GM21390 (cell line): ENCODE data around the gene ZNF302.
A peak's percentile ranks its signal among the peaks of the same experiment; 100 is the strongest.
"Not testable (repeated sequence)": the region's sequence is repeated elsewhere in the genome, so short reads cannot be mapped to it uniquely, and the experiment has no call there.

Experiments
- ATAC-seq: cut with Tn5 transposase; IDR thresholded peaks from one replicate; pipeline ENCODE4 v1.9.1; 2021; ENCODE audit not compliant: unreplicated experiment

The ZNF302 gene

DNA sequence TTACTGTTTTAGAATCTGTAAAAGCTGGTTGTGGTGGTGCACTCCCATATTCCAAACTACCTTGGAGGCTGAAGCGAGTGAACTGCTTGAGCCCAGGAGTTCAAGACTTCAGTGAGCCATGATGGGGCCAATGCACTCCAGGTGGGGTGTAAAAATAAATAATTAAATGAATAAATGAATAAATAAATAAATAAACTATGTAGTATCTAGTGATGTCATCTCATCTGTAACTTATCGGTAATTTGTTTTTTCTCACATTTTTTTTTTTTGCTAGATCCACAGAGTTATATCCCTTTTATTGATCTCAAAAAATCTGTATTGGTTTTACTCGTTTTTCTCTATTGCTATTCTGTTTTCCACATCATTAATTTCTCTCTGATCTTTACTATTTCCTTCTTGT, 5.5 kb upstream of the ZNF302 start:
- no peak for ATAC-seq

GRCh38 chr19:34673590-34673989, 3.9 kb upstream of the ZNF302 start:
- no peak for ATAC-seq

GRCh38 chr19:34675250-34675649, 2.2 kb upstream of the ZNF302 start:
- ATAC-seq: no peak

- ATAC-seq: no peak
These were observed 1.6 kb upstream of the ZNF302 start for GRCh38 chr19:34675919-34676318.

DNA sequence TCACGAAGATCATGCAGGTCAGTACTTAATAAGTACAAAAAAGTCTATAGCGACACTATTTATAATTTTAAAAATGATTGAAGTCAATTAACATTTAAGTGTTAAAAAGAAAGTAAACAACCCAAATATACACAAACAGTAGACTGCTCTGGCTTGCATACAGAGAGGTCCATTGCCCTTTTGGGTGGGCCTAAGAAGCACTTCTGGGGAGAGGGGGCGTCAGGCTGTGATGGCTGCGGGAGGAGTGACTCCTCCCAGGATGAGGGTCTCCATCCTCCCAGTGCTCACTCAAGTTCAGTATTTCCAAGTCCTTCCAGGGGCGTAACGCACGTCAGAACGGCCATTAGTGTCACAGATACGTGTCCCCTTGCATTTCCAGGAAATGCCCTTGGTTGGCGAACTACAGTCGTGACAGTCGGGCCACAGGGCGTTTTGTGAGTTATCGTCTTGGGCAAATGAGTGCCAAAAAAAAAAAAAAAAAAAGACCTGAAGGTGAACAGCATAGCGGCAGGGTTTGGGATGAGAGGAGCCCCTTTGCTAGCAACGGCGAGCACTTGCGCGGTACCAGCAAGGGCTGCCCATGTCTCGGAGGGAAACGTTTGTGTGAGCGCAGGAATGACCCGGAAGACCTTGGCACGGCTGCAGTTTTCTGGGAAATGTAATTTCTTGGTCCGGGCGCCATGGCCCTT, 637 bp upstream of the ZNF302 start, which contains the start of gene SCGB2B2:
Gene SCGB2B2, minus strand, starts transcription at position 463 of the 689 bp plus-strand sequence. CDS start 82,596 bp downstream, outside the sequence.
- peak; percentile 56 for ATAC-seq

- no peak for ATAC-seq
These were observed 571 bp downstream of the ZNF302 start for GRCh38 chr19:34678085-34678412.

DNA sequence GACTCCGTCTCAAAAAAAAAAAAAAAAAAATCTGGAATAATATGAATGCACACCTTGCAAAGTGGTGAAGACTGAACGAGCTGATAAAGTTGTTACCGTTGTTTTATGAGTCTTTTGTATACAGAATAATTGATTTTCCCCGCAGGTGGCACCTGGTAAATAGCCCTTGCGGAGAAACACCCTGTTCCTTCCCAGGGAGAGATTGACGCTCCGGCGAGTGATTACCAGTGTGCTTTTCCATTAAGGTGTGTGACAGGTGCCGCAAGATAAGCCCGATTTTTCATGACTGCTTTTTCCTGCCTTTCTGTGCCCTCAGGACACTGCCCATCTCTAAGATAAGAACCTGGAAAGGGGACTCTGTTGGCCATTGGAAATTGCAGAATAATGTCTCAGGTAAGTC, 943 bp downstream of the ZNF302 start:
- no peak for ATAC-seq

- ATAC-seq: no peak
These were observed 4.0 kb downstream of the ZNF302 start for GRCh38 chr19:34681478-34681877.

- not testable (repeated sequence) for ATAC-seq
These were observed 7.8 kb downstream of the ZNF302 start for GRCh38 chr19:34685266-34685665.

DNA sequence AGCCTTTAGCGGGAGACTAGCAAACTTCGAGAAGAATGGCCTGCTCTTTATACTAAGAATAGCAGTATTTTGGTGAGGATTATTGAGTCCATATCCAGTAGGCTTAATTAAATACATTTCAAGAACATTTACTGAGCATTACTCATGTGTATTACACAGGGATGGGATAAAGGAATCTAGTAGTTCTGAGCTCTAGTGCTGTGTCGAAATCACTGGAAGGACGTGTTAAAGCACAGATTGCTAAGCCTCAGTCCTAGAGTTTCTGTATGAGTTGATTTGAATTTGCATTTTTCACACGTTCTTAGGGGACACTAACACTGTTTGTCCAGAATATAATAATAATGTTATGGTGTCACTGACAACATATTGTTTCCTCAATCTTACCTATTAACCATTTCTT, 9.0 kb downstream of the ZNF302 start:
- no peak for ATAC-seq

GRCh38 chr19:34687348-34687747, 9.9 kb downstream of the ZNF302 start:
- ATAC-seq: no peak

DNA sequence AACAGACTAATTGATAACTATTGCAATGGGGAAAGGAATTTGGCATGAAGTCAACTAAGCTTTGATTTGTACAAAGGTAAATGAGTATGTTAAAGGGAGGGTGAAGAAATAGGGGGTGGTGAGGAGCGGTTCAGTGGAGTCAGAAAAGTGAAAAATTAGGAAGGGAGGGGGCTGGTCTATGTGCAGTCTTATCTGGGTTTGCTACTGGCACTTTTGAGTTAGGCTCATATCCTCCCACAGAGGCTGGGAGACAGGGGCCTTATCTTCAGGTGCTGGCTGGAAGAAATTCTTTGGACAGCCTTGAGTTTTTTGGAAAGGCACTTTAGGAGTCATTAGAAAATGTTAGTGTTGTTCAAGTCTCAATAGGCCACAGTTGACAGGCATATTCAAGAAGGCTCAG, 11.1 kb downstream of the ZNF302 start:
- ATAC-seq: no peak

GRCh38 chr19:34690372-34690771, 12.9 kb downstream of the ZNF302 start:
- no peak for ATAC-seq

GRCh38 chr19:34692549-34692948, 15.1 kb downstream of the ZNF302 start:
- no peak for ATAC-seq

GRCh38 chr19:34707661-34708060, 30.2 kb downstream of the ZNF302 start:
- ATAC-seq: no peak

DNA sequence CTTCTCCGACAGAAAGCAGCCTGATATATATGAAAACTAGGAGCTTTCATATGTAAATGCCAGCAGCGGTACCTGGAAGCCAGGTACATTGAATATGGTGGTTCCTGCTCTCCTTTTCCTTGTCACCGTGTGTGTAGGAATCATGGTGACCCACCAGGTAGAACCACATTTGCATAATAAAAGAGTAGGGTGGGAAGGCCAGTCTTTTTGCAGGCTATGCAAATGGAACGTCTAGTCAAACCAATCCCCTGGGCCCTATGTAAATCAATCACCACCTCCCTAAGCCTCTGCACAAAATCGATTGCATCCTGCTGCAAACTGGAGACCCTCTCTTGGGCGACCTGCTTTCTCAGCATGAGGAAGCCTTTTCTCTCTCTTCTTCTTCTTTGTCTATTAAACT, 34.4 kb downstream of the ZNF302 start:
- ATAC-seq: no peak

DNA sequence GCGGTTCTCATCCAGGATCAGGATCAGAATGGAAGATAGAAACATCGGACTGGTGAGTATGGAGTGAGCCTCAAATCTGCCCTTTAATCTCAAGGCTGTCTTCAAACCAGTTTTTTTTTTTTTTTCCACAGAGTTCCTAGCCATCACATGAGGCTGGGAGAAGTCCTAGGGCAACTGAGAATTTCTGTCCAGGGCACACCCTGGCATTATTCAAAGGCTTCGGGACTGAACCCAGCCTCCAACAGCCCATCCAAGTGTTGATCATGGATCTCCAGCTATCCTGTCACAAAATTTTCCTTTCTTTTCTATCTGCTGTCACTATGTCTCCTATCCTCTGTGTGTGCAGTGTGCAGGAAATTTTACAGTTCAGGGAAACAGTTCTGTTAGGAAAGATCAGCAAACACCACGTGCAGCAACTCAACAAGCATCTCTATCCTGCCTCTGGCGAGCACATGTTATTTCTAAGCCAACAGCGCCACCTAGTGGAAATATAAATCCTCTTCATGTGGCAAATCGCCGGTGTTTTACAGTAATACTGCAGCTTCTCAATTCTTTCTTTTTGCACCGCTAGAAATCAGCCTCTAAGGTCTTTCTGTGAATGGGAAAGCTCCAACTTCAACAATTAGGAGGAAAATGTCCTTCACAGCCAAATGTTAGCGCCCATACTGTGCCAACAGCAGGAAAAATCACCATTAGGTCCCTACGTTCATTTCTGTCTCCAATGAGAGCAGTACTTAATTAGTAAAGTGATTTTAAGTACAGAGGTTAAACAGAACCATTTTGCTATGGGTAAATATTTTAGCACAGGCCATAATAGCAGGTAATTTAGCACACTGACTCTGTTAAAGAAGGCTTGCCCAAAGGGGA, 35.1 kb downstream of the ZNF302 start:
- ATAC-seq: no peak

GRCh38 chr19:34713262-34713637, 35.8 kb downstream of the ZNF302 start:
- ATAC-seq: no peak

DNA sequence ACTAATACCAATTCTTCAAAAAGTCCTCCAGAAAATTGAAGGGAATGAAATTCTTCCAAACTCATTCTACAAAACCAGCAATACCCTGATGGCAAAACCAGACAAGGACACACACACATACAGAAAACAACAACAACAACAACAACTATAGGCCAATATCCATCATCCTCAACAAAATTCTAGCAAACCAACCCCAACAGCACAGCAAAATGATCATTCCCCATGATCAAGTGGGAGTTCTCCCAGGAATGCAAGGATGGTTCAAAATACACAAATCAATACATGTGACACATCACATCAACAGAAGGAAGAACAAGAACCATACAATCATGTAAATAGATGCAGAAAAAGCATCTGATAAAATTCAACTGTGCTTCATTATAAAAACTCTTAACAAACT, 37.9 kb downstream of the ZNF302 start:
- ATAC-seq: no peak

GRCh38 chr19:34722353-34722752, 44.9 kb downstream of the ZNF302 start:
- ATAC-seq: no peak

- no peak for ATAC-seq
These were observed 47.9 kb downstream of the ZNF302 start for GRCh38 chr19:34725400-34725799.

DNA sequence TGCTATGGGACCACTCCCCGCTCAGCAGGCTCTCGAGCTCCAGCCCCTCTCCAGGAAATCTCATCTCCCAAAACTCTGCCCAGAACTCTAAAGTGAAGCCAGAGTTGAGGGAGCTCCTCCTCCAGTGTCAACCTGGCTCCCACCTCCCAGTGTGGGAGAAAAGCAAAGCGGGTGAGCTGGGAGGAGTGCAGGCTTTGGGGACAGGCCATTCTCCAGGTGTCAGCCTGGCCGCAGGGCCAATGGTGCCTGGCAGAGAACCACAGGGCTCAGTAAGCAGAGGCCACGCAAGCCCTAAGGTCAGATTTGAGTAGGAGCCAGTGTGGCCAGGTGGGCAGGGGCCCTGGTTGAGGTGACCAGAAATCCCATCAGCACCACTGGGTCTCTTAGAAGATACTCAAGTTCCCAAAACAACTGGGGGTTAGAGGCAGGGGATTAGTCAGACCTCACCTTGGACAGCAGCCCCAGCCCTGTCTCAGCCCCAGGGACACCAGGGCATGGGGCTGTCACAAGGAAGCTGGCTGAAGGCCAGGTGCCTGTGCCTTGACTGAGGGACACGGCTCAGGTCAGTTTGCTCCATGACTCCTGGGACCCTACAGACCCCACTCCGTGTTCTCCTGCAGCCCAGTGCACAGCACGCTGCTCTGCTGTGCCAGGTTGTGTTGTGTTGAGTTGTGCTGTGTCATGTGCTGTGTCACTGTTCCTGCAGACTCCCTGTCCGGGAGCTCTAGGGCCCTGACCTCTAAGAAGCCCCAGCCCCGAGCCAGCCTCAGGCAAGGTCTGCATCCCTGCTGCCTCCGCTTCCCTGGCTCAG, 53.7 kb downstream of the ZNF302 start:
- ATAC-seq: no peak
